Activated CD4-positive, alpha-beta T cell treated with anti-CD3 and anti-CD28 coated beads, Interleukin-10, Interleukin-2, amounts not matched to agents 100 ng/mL and 50 ng/mL, durations not matched to agents 16 hours and 8 hours (primary cell): ENCODE data around the gene STUM.
"Not testable (repeated sequence)": the region's sequence is repeated elsewhere in the genome, so short reads cannot be mapped to it uniquely, and the experiment has no call there.

Experiments used
- DNase-seq: peaks from one replicate; pipeline ENCODE4 v3.0.0-alpha.2; 2020

The STUM gene, protein sequence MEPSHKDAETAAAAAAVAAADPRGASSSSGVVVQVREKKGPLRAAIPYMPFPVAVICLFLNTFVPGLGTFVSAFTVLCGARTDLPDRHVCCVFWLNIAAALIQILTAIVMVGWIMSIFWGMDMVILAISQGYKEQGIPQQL

GRCh38 chr1:226548256-226549093, at the start of gene STUM:
TSS of gene STUM (plus strand) at chr1:226548764. CDS start at chr1:226548905, 141 bp downstream.
- DNase-seq, result no peak

DNA sequence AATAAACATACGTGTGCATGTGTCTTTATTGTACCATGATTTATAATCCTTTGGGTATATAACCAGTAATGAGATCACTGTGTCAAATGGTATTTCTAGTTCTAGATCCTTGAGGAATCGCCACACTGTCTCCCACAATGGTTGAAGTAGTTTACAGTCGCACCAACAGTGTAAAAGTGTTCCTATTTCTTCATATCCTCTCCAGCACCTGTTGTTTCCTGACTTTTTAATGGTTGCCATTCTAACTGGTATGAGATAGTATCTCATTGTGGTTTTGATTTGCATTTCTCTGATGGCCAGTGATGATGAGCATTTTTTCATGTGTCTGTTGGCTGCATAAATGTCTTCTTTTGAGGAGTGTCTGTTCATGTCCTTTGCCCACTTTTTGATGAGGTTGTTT, 48.9 kb upstream of the STUM start:
- not testable (repeated sequence) for DNase-seq

DNA sequence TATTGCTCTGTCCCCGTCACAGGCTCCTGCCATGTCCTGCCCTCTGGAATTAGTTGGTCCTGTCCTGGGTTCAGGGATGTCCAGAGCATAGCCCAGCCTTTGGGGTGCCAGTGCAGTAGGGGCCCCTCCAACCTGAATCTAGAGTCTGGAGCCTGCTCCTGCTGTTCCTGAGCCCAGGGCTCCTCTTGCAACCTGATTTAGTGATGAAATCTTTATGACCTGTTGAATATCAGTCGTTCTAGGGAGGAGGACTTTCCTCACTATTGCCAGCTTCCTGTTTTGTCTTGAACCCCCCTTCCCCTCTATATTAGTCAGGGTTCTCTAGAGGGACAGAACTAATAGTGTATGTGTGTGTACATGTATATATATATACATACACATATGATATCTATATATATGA, 42.5 kb upstream of the STUM start:
- no peak for DNase-seq

GRCh38 chr1:226506921-226507320, 41.6 kb upstream of the STUM start:
- no peak for DNase-seq

DNA sequence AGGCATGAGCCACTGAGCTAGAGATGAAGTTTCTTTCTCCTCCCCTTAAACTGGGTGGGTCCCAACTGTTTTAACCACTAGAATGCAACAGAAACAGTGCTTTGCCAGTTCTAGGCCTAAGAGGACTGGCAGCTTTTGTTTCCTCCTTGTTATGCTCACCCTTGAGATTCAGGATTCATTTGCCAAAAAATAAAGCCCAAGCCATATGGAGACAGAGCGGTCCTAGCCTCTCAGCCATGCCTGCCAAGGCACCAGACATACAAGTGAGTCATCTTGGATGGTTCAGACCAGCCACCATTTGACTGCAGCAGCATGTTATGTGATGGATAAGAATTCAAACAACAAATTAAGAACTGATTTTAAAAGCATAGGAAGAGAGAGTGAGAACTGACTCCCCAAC, 38.1 kb upstream of the STUM start:
- DNase-seq, result no peak

DNA sequence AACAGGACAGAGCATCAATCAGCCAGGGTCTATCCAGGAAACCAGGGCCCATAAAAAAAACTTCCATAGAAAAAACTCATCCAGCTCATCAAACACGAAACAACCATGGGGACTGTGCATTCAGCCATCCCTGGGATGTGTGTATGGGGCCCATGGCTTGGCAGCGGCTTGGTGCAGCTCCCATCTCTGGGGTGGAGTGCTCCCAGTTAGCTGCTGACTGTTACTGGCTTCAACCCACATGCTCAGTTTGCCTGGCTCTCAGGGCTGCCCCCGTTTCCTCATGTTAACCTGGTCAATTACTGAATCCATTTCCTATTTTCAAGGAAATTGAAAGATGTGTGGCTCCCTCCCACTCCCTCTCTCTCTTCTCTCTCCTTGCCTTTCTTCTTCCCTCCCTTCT, 37.3 kb upstream of the STUM start:
- no peak for DNase-seq

DNA sequence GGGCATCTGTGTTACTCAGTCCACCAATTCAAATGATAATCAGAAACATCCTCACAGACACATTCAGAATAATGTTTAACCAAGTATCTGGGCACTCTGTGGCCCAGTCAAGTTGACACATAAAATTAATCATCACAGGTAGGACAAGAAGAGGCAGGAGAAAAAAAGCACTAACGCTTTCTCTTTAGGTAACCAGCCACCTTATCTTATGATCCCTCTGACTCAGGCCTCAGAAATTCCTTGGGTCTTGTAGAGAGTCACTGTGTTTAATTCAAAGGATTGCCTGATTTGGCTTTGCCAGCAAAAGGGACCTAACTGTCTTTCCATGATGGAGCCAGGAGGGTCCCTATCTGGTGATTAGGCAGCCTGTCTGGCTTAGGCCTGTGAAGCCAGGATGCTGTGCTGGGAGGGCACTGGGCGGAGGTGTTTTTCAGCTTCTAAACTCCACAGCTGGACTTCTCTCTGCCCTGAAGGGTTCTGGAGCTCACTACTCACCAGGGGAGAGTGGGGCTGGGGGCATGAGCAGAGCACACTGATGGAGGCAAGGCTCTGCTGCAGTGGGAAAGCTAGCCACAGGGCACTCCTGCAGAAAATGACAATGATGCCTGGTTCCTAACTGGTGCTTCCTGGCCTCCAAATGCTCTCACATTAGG, 36.4 kb upstream of the STUM start:
- no peak for DNase-seq

GRCh38 chr1:226518375-226518774, 30.2 kb upstream of the STUM start:
- DNase-seq, result no peak

DNA sequence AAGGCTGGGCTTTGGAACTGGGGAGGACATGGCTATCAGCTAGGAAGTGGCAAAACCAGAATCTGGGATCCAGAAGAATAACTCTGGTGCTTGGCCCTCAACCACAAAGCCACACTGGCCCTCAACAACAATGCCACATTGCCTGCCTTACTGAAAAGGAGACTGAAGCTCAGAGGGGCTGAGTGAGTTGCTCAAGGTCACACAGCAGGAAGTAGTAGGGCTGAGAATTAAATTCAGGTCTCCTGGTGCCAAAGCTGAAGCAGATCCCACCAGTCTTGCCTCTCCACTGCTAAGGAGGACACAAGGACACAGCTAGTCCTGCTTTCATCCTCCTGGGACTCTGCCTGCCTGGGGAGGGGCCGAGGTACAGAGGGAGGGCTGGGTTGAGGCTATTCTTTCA, 29.4 kb upstream of the STUM start:
- no peak for DNase-seq

- no peak for DNase-seq
Measured at GRCh38 chr1:226519716-226520598, 28.6 kb upstream of the STUM start.

- DNase-seq, result no peak
Measured at GRCh38 chr1:226520640-226521355, 27.8 kb upstream of the STUM start.

DNA sequence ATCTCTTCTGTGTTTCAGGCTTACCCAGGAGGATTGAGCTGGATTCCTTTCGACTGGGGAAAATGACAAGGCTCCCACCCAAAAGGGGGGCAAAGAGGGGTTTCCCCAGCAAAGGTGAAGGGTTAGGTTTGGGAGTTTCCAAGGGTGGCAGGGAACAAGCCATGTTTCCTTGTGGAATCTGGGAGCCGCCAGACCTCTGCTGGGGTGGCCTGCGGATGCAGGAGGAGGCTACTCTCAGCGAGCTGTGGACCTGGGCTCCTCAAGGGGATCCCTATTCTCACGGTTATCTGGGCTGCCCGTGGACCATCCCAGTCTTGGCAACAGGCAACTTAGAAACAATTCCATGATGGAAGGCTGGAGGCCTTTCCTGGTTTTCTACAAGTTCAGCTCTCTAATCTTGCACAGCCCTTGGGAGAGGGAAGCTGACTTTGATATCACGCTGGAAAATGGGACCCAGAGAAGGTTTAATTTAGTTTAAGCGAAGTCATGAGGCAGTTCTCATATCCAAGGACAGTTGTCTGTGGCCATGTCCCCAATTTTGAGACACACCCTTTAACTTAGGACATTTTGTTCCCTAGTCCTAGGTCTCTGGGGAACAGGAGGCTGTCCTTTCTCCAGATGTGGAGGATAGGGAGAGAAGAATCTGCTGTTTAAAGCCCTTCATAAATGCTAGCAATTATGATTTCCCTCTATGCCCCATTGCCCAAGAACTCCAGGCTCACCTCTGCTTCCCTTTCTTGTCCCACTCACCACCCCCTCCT, 24.7 kb upstream of the STUM start:
- no peak for DNase-seq

- DNase-seq, result no peak
Measured at GRCh38 chr1:226524547-226524946, 24.0 kb upstream of the STUM start.

GRCh38 chr1:226525750-226526149, 22.8 kb upstream of the STUM start:
- DNase-seq, result no peak

DNA sequence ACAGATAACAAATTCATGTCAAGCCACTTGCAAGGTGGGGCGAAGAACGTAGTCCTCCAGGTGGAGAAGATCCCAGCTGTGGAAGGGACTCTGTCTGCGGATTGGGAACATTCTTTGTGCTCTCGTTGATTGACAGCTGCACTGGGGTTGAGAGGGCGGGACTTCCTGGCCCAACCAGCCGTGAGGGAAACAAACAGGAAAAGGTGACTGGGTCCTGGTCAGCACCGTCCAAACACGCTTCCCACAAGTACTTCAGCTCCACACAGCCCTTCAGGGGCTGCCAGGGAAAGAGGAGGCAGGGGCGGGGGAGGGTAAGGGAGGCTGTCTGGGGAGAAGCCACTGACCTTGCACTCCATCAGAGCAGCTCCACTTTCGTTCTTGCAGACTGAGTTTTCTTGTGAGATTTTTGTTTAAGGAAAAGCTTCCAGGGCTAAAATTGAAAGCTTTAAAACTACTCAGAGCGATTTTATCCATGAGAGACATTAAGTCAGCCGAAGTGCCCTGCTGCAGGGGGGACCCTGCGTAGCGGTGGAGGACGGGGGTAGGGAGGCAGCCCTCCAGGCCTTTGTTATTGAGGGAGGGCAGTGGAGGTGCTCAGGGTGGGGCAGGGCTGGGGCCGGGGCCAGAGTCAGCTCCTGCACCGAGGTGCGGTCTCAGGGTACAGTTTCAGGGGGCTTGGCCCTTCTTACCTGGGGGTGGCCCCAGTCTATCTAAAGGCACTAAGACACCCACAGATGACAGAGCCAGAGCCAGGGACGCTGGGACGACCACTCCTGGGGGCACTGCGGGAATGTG, 21.6 kb upstream of the STUM start:
- DNase-seq, result no peak

DNA sequence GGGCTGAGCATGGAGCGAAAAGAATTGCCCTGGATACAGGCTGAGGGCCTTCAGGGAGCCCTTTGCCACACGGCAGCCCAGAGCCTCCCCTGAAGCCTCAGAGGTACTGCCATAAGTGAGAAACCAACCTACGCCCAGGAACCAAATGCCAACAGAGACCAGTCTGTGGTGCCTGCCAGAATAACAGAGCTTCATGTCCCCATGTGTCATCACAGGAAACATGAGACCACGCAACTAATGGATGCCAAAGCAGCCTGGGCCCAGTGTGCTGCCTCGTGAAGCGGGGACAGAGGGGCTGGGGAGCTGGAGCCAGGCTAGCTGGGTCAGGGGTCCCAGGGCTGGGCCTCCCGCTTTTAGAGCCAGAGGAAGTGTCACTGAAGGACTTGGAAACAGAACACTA, 18.7 kb upstream of the STUM start:
- DNase-seq, result no peak

DNA sequence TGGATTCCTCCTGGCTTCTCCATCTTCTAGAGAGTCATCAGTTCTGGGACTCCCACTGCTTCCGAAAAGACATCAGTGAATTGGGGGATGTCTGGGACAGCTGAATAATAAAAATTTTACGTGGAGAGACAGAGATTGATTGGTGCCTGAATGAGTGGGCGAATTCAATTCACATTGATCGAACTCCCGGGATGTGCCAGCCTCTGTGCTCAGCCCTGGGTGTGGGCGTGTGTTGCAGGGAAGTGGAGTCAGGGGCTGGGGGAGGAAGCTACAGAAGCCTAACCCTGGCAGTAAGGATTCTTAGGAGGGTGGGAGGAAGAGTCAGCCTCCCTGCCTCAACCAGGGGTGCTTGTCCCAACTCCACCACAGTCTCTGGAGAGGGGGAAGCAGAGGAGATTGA, 18.0 kb upstream of the STUM start:
- no peak for DNase-seq

DNA sequence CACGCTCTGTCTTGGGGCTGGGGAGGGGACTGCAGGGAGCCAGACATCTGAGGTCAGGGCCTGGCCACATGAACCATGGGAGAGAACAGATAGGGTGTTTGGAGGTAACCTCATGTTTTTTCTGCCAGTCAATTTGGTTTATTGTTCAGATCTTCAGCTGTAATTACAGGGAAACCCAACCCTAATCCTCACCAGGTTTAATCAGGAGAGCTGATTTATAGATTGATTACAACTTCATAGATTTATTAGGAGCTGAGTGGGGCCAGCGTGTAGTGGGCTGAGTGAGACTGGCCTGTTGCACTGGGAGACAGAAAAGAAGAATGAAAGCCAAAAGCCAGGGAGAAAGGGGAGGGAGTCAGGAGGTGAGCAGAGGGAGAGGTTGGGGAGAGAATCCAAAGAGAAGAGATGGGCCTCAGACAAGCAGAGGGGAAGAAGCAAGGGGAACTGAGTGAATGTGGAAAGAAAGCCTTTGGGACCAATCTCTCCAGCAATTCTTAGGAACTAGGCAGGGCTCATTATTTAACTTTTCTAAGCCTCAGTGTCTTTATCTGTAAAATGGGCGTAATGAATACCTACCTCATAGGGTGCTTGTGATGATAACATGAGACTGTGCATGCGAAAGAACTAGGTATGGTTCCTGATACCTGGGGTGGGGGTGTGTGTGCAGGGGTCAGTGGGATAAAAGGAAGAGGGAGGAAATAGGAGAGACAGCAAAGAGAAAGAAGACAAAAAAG, 17.0 kb upstream of the STUM start:
- no peak for DNase-seq

DNA sequence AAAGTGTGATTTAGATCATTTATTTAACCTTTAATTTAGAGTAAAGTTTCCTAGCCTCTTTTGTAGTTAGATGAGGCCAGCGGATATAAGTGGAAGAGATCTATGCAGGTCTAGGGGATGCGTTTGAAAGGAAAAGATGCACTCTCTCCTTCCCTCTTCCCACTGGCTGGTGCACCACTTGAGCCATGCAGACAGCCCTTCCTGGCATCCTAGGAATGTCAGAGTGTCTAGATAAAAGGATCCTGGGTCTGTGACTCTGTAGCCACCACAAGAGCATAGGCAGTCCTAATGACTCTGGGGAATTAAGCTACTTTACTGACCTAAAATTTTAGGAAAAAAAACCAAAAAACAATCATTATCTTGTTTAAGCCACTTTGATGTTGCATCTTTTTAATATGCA, 16.0 kb upstream of the STUM start:
- DNase-seq, result no peak

GRCh38 chr1:226533220-226533619, 15.3 kb upstream of the STUM start:
- DNase-seq, result no peak
